Cardiac muscle cell (in vitro differentiated cells and primary cell): Measurements from ENCODE around the gene DIPK2A. TPM values are rescaled to one million over a fixed set of nuclear protein-coding genes. Genes with fewer than 3 reads are reported as not detected.

Source experiments
- DNase-seq, 2 donors: peaks; one replicate each; pipeline versions ENCODE4 v3.0.0 to v3.0.0-alpha.2; 2010 to 2017; ENCODE audit warnings: low read depth in 1 of 2, low spot score in 1 of 2
- H3K27ac ChIP-seq: fragments of 200-600 bp; sonication (generic); 2 replicates; pipeline ENCODE4 v1.5.1; 2016
- H3K27me3 ChIP-seq: fragments of 200-600 bp; sonication (generic); 2 replicates; pipeline ENCODE4 v1.6.0; 2016; ENCODE audit warnings: control low read depth
- H3K36me3 ChIP-seq: fragments of 200-600 bp; sonication (generic); 2 replicates; pipeline ENCODE4 v1.5.1; 2016; ENCODE audit warnings: control low read depth
- H3K4me1 ChIP-seq: fragments of 200-600 bp; sonication (generic); 2 replicates; pipeline ENCODE4 v1.8.1; 2017; ENCODE audit warnings: low read depth, mild to moderate bottlenecking, mixed run types
- H3K4me3 ChIP-seq: fragments of 200-600 bp; sonication (generic); 2 replicates; pipeline ENCODE4 v1.5.1; 2016; ENCODE audit warnings: mild to moderate bottlenecking
- H3K9me3 ChIP-seq: fragments of 200-600 bp; sonication (generic); 2 replicates; pipeline ENCODE4 v1.5.1; 2017; ENCODE audit warnings: low read depth, mild to moderate bottlenecking, control low read depth
- polyA plus RNA-seq: library from polyadenylated mRNA; unstranded; fragments of >200 nt; fragmentation: Nextera tagmentation; extraction: Ambion mirVana; gene quantifications from 2 replicates; pipeline ENCODE4 v1.2.1, GENCODE V29; 2016
- total RNA-seq: library from RNA; depleted of rRNA; stranded (reverse); fragments of >200 nt; gene quantifications from 2 replicates; pipeline ENCODE4 v1.2.3, GENCODE V29; 2016
- TF ChIP-seq, protein P1 (sequence below): IDR thresholded peaks from 2 replicates; pipeline ENCODE4 v1.5.1; 2012; ENCODE audit warnings: low read depth, mild to moderate bottlenecking, low read length

DIPK2A gene
- total and polyA plus RNA-seq, 2 experiments from 2014 or later: 21.1 to 42.7 TPM

DNA sequence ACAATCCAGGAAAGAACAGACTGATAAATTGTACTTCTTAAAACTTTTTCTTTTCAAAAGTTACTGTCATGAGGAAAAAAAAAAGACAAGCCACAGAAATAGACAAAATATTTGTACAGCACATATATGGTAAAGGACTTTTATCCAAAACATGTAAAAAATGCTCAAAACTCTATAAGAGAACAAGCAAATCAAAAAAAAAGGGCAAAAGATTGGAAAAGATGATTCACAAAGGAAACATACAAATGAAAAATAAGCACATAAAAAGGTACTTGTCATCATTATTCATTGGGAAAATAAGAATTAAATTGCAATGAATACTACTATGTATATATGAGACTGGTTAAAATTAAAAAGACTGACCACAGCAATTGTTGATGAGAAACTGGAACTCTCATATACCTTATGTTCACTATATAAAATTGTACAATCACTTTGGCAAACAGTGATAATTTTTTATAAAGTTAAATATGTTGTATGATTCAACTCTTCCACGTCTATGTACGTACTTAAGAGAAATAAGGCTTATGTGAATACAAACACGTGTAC lies 39.7 kb downstream of the DIPK2A start:
- no peak overlapping the region for H3K27ac ChIP-seq
- no peaks in the 10 kb centered on the region for H3K36me3 ChIP-seq
- no peak overlapping the region for H3K4me3 ChIP-seq
- TF ChIP-seq, protein P1, sequence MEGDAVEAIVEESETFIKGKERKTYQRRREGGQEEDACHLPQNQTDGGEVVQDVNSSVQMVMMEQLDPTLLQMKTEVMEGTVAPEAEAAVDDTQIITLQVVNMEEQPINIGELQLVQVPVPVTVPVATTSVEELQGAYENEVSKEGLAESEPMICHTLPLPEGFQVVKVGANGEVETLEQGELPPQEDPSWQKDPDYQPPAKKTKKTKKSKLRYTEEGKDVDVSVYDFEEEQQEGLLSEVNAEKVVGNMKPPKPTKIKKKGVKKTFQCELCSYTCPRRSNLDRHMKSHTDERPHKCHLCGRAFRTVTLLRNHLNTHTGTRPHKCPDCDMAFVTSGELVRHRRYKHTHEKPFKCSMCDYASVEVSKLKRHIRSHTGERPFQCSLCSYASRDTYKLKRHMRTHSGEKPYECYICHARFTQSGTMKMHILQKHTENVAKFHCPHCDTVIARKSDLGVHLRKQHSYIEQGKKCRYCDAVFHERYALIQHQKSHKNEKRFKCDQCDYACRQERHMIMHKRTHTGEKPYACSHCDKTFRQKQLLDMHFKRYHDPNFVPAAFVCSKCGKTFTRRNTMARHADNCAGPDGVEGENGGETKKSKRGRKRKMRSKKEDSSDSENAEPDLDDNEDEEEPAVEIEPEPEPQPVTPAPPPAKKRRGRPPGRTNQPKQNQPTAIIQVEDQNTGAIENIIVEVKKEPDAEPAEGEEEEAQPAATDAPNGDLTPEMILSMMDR: no peak
- no peaks in the 10 kb centered on the region for H3K9me3 ChIP-seq
- no peaks in the 10 kb centered on the region for H3K4me1 ChIP-seq
- H3K27me3 ChIP-seq: no peaks in the 10 kb centered on the region
- DNase-seq: no peak

DNA sequence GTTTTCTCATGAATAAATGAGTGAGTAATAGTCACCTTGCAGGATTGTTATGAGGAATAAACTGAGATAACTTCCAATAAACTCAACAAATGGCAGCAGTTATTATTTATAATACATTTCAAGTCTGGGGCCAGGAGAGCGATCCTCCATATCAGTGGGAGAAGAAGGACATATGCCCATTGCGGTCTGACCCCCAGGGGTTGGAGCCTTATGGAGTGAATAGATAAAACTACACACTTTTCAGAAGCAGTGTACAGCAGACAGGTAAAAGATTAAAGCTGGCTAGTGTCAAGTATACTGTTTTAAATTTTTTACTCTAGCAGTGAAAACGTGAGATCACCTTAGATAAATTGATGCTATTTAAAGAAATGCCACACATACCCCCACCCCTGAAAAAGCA lies 43.5 kb downstream of the DIPK2A start:
- TF ChIP-seq, protein P1: no peak
- Histone ChIP-seq H3K27me3 (no peaks in the 10 kb centered on the region), H3K4me1 (no peaks in the 10 kb centered on the region), H3K36me3 (no peaks in the 10 kb centered on the region), H3K4me3 (no peak overlapping the region), H3K9me3 (no peaks in the 10 kb centered on the region), H3K27ac (no peak overlapping the region)
- no peak for DNase-seq

GRCh38 chr3:144018776-144019175 lies 47.2 kb downstream of the DIPK2A start:
- TF ChIP-seq, protein P1: no peak
- no peak overlapping the region for H3K27ac ChIP-seq
- peak in 1 of 2 donors; percentile 66 for DNase-seq

More at GRCh38 chr3:144018776-144019175, 47.2 kb downstream of the DIPK2A start:
- H3K27me3 ChIP-seq: no peaks in the 10 kb centered on the region
- H3K9me3 ChIP-seq: no peaks in the 10 kb centered on the region
- H3K4me3 ChIP-seq: no peak overlapping the region
- no peaks in the 10 kb centered on the region for H3K36me3 ChIP-seq
- no peaks in the 10 kb centered on the region for H3K4me1 ChIP-seq

Other genes with a start within 250 kb of the DIPK2A start
- 1.1 and 1.5 TPM in 2 replicates for gene SLC9A9, start 123.4 kb upstream of the DIPK2A start, total RNA-seq
- 0.73 and 2.1 TPM in 2 replicates for gene SLC9A9, start 123.4 kb upstream of the DIPK2A start, polyA plus RNA-seq